Measurements from ENCODE around the gene CAMTA1.
A peak's percentile ranks its signal among the peaks of the same experiment; 100 is the strongest.

The CAMTA1 gene

GRCh38 chr1:7609311-7609994 is 824.2 kb downstream of the CAMTA1 start:
- DNase-seq (ENCODE audit: low read depth, low spot score) = no peak

GRCh38 chr1:7610106-7610731 is 825.0 kb downstream of the CAMTA1 start:
- no peak for DNase-seq (ENCODE audit: low read depth, low spot score)

- no peak for DNase-seq (ENCODE audit: low read depth, low spot score)
These were observed 825.7 kb downstream of the CAMTA1 start for GRCh38 chr1:7610936-7611335.

- DNase-seq (ENCODE audit: low read depth, low spot score) = no peak
These were observed 826.3 kb downstream of the CAMTA1 start for GRCh38 chr1:7611421-7612010.

- DNase-seq (ENCODE audit: low read depth, low spot score) = no peak
These were observed 828.0 kb downstream of the CAMTA1 start for GRCh38 chr1:7613106-7613850.

DNA sequence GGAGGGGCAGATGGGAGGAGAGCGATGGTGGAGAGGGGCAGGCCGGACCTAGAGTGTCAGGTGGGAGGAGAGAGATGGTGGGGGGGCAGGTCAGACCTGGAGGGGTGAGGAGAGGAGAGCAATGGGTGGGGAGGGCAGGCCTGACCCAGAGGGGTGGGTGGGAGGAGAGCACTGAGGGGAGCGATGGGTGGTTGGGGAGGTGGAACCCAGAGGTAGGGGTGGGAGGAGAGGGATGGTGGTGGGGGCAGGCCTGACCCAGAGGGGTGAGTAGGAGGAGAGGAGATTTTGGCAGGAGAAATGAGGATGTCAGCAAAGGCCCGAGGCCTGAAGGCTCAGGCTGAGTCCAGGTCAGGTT is 828.6 kb downstream of the CAMTA1 start:
- no peak for DNase-seq (ENCODE audit: low read depth, low spot score)

GRCh38 chr1:7614576-7615074 is 829.4 kb downstream of the CAMTA1 start:
- no peak for DNase-seq (ENCODE audit: low read depth, low spot score)

DNA sequence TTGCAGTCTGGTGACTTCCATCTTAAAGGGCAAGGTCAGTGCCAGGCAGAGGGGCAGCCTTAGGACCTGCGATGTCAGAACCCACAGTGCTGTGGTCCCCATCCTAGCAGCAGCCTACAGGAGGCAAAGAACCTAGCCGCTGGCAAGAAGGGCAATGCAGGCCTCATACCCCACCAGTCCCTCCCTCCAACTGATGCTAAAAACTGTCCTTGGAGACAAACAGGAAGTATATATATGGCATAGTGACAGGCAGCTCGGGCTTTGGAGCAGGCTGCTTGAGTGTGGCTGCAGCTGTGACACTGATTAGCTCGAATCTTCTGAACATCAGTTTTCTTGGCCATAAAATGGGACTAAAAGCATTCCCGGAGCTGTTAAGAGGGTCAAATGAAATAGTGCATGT is 829.9 kb downstream of the CAMTA1 start:
- no peak for DNase-seq (ENCODE audit: low read depth, low spot score)

DNA sequence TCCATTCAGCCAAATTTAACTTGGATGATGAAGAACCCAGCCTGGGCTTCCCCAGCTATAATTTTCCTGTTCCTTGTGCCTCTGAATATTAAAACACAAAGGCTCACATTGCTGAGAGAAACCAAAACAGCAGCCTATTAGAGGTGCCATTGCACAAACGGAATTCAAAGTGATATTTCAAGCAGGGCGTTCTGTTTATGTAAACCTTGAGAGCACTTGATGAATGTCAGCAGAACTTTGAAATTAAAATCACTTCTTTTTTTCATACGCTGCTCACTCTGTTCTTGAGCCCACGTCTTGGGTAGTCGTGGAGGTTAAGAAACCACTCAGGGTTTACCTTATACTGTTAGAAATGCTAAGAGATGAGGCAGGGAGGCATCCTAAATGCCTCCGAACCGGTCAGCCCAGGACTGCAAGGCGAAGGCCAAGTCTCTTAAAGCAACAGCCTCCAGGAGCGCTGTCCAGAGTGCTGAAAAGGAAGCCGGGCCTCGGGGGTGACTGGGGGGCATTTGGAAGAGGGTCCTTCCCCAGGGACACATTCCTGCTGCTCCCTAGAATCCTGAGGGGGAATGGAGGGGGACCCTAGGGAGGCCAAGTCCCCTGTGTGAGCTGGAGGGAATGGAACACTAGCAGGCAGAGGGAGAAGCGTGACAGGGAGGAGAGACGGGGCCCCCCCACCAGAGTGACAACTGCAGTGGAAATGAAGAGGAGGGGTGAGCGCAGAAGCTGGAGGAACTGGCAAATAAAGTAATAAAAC is 831.0 kb downstream of the CAMTA1 start:
- DNase-seq (ENCODE audit: low read depth, low spot score) = peak; percentile 57

DNA sequence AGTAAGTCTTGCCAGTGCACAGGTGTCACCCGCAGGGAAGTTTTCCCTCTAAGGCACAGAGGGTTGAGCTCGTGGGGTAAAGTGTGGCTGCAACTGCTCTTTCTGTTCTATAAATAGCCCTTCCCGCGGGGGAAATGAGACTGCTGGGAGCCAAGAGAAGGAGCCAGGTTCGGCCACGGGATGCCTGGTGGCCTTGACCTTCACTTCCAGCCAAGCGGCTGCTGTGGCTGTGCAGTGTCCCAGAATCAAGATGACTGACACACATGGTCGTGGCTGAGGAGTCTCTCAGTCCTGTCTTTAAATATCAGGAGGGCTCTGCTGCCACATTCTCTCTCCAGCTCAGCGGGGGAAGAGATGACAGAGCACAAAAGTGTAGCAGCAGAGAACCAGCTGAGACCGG is 831.7 kb downstream of the CAMTA1 start:
- no peak for DNase-seq (ENCODE audit: low read depth, low spot score)

GRCh38 chr1:7617826-7618225 is 832.6 kb downstream of the CAMTA1 start:
- no peak for DNase-seq (ENCODE audit: low read depth, low spot score)

- DNase-seq (ENCODE audit: low read depth, low spot score) = no peak
These were observed 834.9 kb downstream of the CAMTA1 start for GRCh38 chr1:7620196-7620595.

- no peak for DNase-seq (ENCODE audit: low read depth, low spot score)
These were observed 836.3 kb downstream of the CAMTA1 start for GRCh38 chr1:7621334-7622219.

DNA sequence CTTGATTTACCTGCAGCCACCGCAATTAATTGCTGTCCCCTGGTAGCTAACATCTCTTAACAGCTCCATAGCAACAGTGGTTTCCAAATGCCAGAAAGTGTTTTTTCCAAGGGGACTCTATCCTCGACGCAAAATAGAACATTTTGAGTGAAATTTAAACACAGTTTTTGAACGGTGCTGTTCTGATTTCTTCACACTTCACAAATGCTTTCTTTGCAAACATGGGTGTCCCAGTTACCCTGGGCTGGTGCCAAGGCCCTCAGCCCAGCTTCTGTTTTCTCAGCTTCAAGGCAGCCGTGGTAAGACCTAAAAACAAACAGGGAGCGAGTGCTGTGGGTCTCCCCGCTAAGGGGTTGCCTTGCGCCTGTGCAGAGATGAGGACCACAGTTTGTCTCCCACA is 838.6 kb downstream of the CAMTA1 start:
- DNase-seq (ENCODE audit: low read depth, low spot score) = no peak

- no peak for DNase-seq (ENCODE audit: low read depth, low spot score)
These were observed 839.6 kb downstream of the CAMTA1 start for GRCh38 chr1:7624791-7625355.

GRCh38 chr1:7625401-7625800 is 840.1 kb downstream of the CAMTA1 start:
- no peak for DNase-seq (ENCODE audit: low read depth, low spot score)

GRCh38 chr1:7628273-7628672 is 843.0 kb downstream of the CAMTA1 start:
- no peak for DNase-seq (ENCODE audit: low read depth, low spot score)

DNA sequence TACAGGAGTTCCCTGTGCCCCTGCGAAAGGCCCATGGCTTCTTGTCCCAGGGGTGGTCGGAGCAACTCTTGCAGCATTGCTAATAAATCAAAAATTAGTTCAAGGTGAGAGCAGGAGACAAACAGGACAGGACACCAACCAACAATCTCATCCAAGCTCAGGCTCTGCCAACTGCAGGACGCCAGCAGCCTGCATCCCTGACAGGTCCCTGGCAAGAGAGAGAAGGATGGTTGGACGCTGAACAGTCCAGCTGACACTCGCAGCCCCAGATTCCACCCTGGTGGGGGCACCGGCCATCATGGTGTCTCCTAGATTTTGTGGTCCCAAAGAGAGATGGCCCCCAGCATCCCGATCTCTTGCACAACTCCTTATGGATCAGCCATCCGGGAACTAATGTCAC is 843.8 kb downstream of the CAMTA1 start:
- DNase-seq (ENCODE audit: low read depth, low spot score) = no peak

GRCh38 chr1:7629465-7630195 is 844.4 kb downstream of the CAMTA1 start:
- no peak for DNase-seq (ENCODE audit: low read depth, low spot score)

DNA sequence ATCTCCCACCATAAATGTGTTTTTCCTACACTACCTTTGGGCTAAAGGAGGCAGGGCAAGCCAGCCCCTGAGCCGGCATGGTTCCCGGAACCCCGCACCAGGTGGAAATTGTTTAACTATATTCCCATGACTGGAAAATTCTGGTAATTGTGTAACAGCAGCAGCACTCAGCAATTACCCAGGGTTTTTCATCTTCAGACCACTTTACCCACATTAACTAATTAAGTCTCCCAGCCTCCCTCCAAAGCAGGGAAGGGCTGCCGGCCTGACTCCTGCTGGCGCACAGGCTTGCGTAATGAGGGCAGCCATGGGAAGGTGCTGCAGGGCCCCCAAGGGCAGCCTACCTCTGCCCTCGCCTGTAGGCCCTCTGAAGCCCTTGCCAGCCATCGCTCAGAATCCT is 845.1 kb downstream of the CAMTA1 start:
- no peak for DNase-seq (ENCODE audit: low read depth, low spot score)
